Tibial artery (tissue), 4 donors: ENCODE data around the gene WTAP.
A peak's percentile ranks its signal among the peaks of the same experiment; 100 is the strongest.

ENCODE experiments used
- DNase-seq, 2 donors: peaks; one replicate each; pipeline ENCODE4 v3.0.0-alpha.2; 2019
- H3K27ac ChIP-seq, 2 donors: fragments of 200-600 bp; sonication (generic) in 1 of 2; 1 replicate in 1 of 2; 2 replicates in 1 of 2; pipeline ENCODE4 v1.5.1; 2018 to 2019; ENCODE audit warnings: mild to moderate bottlenecking in 1 of 2
- H3K27me3 ChIP-seq, 2 donors: fragments of 200-600 bp; sonication (generic) in 1 of 2; one replicate each; pipeline versions ENCODE4 v1.5.1 to v1.6.0; 2016 to 2019
- H3K36me3 ChIP-seq, 3 donors: fragments of 200-600 bp; sonication (generic) in 2 of 3; one replicate each; pipeline ENCODE4 v1.5.1; 2016 to 2019; ENCODE audit warnings: mild to moderate bottlenecking in 2 of 3
- H3K4me1 ChIP-seq, 4 donors: fragments of 200-600 bp; sonication (generic) in 2 of 4; 1 replicate in 3 of 4; 2 replicates in 1 of 4; pipeline ENCODE4 v1.5.1; 2016 to 2019
- H3K4me3 ChIP-seq, 2 donors: fragments of 200-600 bp; sonication (generic) in 1 of 2; 1 replicate in 1 of 2; 2 replicates in 1 of 2; pipeline ENCODE4 v1.5.1; 2018 to 2019; ENCODE audit warnings: mild to moderate bottlenecking in 2 of 2
- H3K9me3 ChIP-seq, 3 donors: fragments of 200-600 bp; sonication (generic) in 1 of 3; one replicate each; pipeline ENCODE4 v1.5.1; 2016 to 2019
- CTCF ChIP-seq, 2 experiments: fragments of 200-600 bp in 1 of 2; fragments of 450-650 bp in 1 of 2; IDR thresholded peaks; one replicate each; pipeline ENCODE4 v1.5.1; 2017 to 2019; ENCODE audit warnings: antibody characterized with exemption in 2 of 2, mild to moderate bottlenecking in 1 of 2, moderate library complexity in 1 of 2
- intact Hi-C: fragments of 100-400 bp; cut with DNase I; formaldehyde crosslinking; loops from one replicate; pipeline ENCODE4 v1.15.0; 2023; ENCODE audit warnings: low total_unique reads

The WTAP gene

GRCh38 chr6:159713984-159714383 lies 13.3 kb upstream of the WTAP start:
- TF ChIP-seq CTCF (IDR thresholded peaks at IDR 0.05) = no peak
- no peaks in the 10 kb centered on the region for H3K36me3 ChIP-seq
- no peaks in the 10 kb centered on the region for H3K27me3 ChIP-seq
- peaks cover 0 to 38% (median 29%) of the 10 kb centered on the region in 4 donors for H3K4me1 ChIP-seq
- no peaks in the 10 kb centered on the region for H3K9me3 ChIP-seq
- H3K4me3 ChIP-seq = no peak overlapping the region
- no peak overlapping the region for H3K27ac ChIP-seq
- intact Hi-C loops = no loop called here
- DNase-seq = no peak

GRCh38 chr6:159714404-159714803 lies 12.9 kb upstream of the WTAP start:
- DNase-seq = no peak
- intact Hi-C loops = no loop called here
- no peak overlapping the region for H3K4me3 ChIP-seq
- H3K27me3 ChIP-seq = no peaks in the 10 kb centered on the region
- H3K4me1 ChIP-seq = peaks cover 0 to 38% (median 29%) of the 10 kb centered on the region in 4 donors
- TF ChIP-seq CTCF (IDR thresholded peaks at IDR 0.05) = no peak
- peak overlapping the region in 1 of 2 donors; percentile 81 for H3K27ac ChIP-seq
- no peaks in the 10 kb centered on the region for H3K9me3 ChIP-seq
- H3K36me3 ChIP-seq = no peaks in the 10 kb centered on the region

- no peaks in the 10 kb centered on the region for H3K36me3 ChIP-seq
- H3K4me3 ChIP-seq = no peak overlapping the region
- H3K27me3 ChIP-seq = no peaks in the 10 kb centered on the region
- DNase-seq = no peak
- intact Hi-C loops = no loop called here
- peaks cover 0 to 38% (median 29%) of the 10 kb centered on the region in 4 donors for H3K4me1 ChIP-seq
- peak overlapping the region; percentile 75 to 81 for H3K27ac ChIP-seq
- no peak for TF ChIP-seq CTCF (IDR thresholded peaks at IDR 0.05)
- no peaks in the 10 kb centered on the region for H3K9me3 ChIP-seq
Measured at GRCh38 chr6:159715166-159715565, 12.1 kb upstream of the WTAP start.

- DNase-seq = no peak
- Histone ChIP-seq H3K4me1 (peaks cover 0 to 38% (median 29%) of the 10 kb centered on the region in 4 donors), H3K27me3 (no peaks in the 10 kb centered on the region), H3K4me3 (no peak overlapping the region), H3K27ac (peak overlapping the region; percentile 75 to 81), H3K9me3 (no peaks in the 10 kb centered on the region), H3K36me3 (no peaks in the 10 kb centered on the region)
- no peak for TF ChIP-seq CTCF (IDR thresholded peaks at IDR 0.05)
- intact Hi-C loops = no loop called here
Measured at GRCh38 chr6:159715605-159716004, 11.7 kb upstream of the WTAP start.

GRCh38 chr6:159716247-159717096 lies 10.8 kb upstream of the WTAP start:
- H3K36me3 ChIP-seq = no peaks in the 10 kb centered on the region
- peak; percentile 74 to 84 for DNase-seq
- peak overlapping the region in 1 of 2 donors; percentile 18 for H3K4me3 ChIP-seq
- TF ChIP-seq CTCF (IDR thresholded peaks at IDR 0.05) = no peak
- peak overlapping the region; percentile 75 to 81 for H3K27ac ChIP-seq
- H3K9me3 ChIP-seq = no peaks in the 10 kb centered on the region
- intact Hi-C loops = no loop called here
- peaks cover 0 to 38% (median 29%) of the 10 kb centered on the region in 4 donors for H3K4me1 ChIP-seq
- H3K27me3 ChIP-seq = no peaks in the 10 kb centered on the region
